GM18498 (cell line): Measurements from ENCODE around the gene HOXA1.

Source experiments
- ATAC-seq: cut with Tn5 transposase; IDR thresholded peaks from one replicate; pipeline ENCODE4 v1.9.1; 2021; ENCODE audit warnings: mild to moderate bottlenecking, moderate library complexity; ENCODE audit not compliant: unreplicated experiment

The HOXA1 gene

DNA sequence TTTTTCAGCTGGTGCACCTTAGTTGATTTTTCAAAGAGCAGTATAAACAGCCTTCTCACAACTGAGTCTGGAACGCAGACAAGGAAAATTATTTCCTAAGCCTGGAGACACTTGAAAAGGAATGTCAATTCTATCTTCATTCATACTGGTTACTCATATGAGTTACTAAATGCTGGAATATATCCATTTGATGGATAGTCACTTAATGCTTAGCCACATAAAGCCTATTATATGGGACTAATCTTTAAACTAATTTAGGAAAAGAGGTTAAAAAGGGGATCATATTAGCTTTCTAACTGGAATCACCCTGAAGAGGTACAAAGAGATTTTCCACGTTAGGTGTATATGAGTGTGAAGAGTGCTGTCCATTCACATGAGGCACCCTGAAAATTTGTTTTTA is 36.4 kb upstream of the HOXA1 start:
- ATAC-seq: no peak

GRCh38 chr7:27131390-27131819 is 35.6 kb upstream of the HOXA1 start:
- ATAC-seq: no peak

DNA sequence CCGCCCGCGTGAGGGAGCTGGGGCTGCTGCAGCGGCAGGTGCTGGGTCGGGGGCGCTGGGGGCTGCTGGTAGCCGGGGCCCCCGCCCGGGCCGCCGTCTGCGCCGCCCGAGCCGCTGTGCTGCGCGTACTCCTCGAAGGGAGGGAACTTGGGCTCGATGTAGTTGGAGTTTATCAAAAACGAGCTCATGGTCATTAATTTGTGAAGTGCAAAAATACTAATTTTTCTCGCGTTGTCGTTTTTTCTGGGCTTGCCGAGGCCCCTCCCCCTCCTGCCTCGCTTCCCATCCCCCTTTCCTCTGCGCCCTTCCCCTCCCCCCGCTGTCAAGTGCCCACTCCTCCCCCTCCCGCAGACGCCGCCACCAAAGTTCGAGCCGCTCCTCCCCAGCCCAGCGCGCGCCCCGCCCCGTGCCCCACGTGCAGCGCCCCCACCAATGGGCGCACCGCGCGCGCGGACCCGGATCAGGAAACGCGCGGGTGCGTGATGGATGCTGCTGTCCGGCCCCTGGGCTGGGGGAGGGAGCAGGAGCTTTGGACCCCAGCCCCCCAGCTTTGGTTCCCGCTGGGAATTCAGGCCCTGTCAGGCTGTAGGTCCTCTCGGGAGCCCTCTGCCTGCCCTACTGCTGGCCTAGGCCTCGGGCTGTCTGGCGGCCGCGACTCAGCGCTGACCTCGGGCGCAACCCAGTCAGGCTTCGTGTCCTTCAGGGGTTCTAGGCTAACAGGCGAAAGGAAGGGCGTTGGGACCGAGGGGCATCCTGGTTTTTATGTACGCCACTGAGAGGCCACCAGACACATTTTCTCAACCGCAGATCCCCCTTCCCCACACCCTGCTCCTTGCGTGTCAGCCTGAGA is 35.0 kb upstream of the HOXA1 start, which contains the start of gene HOXA4:
TSS of gene HOXA4 (minus strand) at position 218 of the 850 bp plus-strand sequence. CDS start at position 194, 24 bp downstream.
- peak; percentile 85 for ATAC-seq

DNA sequence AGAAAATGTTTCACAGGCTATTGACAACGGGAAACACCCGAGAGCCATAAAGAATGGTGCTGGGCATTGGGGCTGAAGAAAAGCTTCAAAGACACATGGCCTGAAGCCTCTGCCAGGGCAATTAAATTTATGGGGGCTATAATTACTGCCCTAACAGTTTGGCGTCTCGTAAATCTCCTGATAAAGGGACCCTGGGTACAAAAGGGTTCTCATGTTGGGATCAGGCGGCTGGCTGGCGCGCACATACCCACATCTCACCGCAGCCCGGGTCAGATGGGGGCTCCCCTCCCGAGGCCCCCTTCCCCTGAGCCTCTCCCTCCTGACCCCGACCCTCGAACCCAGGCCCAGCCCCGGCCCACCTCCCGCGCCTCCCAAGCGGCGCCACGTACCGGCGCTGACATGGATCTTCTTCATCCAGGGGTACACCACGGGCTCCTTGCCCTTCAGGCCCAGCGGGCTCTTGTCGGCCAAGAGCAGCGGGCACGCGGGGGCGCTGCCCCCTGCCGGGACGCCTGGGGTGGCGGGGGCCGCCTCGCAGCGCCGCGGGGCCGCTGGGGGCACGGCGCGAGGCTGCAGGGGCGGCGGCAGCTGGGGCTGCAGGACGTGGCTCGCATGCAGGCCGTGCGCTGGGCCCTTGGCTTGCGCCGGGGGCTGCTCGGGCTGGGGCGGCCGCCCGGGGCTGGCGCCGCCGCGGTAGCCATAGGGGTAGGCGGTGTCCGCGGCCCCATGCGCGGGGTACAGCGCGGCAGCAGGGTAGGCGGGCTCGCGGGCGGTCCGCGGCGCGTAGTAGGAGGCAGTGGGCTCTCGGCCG is 34.1 kb upstream of the HOXA1 start:
- peak; percentile 23 for ATAC-seq

DNA sequence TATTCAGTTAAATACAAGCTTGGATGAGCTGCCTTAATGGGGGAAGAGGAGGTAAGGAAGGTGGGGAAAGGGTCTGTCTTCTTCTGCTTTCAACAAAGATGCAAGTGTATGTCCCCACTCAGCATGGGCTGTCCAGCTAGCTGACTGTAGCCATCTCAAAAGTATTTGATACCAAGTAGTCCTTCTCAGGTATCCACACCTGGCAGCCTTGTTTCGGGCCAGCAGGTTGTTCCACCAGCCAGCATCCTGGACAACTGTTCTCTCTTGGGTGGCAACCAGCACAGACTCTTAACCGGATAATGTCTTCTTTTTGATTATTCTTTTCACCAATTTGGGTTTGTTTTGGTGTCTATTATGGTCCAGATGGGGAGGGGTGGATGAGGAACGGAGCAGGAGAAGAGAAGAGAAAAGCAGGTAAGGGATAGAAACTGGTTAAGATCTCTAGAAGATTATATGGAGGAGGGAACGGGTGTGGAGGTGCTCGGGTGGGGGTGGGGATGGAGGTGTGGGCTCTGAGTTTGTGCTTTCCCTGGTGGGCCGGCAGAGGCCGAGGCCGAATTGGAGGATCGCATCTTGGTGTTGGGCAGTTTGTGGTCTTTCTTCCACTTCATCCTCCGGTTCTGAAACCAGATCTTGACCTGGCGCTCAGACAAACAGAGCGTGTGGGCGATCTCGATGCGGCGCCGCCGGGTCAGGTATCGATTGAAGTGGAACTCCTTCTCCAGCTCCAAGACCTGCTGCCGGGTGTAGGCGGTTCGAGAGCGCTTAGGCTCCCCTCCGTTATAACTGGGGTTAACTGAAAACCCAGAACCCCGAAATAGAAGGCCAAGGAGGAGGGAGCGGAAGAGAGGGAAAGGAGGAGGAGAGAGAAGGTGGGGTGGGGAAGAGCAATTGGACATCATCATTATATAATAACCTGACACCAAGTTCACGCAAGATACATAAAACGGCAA is 33.3 kb upstream of the HOXA1 start:
- no peak for ATAC-seq

DNA sequence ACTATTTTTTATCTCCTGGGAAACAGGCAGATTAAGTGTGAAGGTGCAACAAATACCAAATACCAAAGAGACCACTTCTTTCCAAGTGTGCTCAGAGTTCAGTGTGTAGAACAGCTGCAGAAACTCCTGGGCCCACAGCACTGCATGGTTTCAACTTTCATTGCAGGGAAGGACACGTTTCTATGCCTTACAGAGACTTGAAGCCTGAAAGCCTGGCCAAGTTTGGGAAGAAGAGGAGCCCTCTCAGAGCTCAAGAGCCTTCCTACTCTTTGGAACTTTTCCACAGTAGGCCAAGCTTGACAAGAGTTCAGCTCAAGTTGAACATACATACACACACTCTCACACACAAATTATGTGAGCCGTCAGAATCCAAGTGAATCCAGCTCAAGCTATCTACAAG is 32.2 kb upstream of the HOXA1 start:
- no peak for ATAC-seq

- no peak for ATAC-seq
These were observed 31.0 kb upstream of the HOXA1 start for GRCh38 chr7:27126596-27127327.

GRCh38 chr7:27125986-27126394 is 30.2 kb upstream of the HOXA1 start:
- ATAC-seq: no peak

GRCh38 chr7:27124902-27125689 is 29.3 kb upstream of the HOXA1 start:
- ATAC-seq: no peak

GRCh38 chr7:27124096-27124901 is 28.5 kb upstream of the HOXA1 start:
- ATAC-seq: no peak

GRCh38 chr7:27123477-27124053 is 27.8 kb upstream of the HOXA1 start:
- ATAC-seq: no peak

DNA sequence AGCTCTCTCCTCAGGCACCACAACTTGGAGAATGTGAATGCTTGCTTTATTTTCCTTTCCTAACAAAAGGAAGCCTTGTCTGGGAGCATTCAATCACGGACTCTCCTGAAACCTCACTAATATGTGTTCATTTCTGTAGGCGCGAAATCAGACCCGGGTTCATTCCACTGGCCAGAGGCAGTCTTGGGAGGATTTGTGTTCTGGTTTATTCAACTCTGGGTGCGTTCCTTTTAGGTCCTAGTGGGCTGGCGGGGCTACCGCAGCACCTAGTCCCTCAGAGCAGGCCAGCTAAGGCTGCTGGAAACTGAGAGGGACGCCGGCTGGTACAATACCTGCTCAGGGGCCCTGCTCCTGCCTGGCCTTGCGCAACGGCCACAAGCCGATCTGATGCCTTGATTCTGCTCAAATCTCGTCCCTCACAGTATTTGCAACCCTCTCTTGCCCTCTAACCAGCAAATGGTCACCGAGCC is 27.2 kb upstream of the HOXA1 start:
- ATAC-seq: no peak

DNA sequence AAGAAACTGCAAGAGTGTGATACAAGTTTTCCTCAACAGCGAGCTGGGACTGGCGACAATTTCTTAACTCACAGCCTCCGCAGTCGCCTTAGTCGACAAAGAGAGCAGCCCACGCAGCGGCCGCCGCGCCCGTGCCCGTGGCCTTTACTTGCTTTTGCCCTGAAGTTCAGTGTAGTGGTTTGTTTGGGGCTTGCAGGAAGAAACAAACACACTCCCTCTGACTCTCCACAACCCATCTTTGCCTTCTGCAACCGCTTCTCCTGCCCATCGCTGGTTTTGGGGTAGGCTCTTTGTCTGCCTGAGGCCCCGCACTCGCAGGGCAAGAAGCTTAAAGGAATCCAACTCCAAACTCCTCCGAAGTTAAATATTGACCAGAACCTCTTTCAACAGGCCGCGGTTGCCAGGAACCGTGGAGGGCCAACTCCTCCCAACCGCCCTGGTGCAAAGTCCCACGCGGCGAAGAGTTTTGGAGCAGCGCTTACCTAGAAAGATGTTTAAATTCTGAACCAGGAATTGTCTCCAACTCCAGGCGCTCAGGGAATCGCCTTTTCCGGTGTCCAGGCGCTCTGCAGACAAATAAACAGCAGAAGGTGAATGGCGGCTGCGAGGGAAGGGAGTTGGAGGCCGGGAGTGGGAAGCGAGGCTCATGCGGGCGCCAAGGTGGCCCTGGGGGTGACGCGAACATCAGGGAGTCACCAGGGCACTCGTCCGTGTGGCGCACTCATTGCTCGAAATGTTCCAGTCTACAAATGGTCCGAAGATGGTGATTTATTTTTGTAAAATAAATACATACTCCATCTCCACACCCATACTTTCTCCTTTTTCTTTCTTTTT is 26.5 kb upstream of the HOXA1 start:
- ATAC-seq: no peak

GRCh38 chr7:27121684-27122076 is 25.9 kb upstream of the HOXA1 start:
- no peak for ATAC-seq

GRCh38 chr7:27119412-27119911 is 23.7 kb upstream of the HOXA1 start:
- ATAC-seq: no peak

DNA sequence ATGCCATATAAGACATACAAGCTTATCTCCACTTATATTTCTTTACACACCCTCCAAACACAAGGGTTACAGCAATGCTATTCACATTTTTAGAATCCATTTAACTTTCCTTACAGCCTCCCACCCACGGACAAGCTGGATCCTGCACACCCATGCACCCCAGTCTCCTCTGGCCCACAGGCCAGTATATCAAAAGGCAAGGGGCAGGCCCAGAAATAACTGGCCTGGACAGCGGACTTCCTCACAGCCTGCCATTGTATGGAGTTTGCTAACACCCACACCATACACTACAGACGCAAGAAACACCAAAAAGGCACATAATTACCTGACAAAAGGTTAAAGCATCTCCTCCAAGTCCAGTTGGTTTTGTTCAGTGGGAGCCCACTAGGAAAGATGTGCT is 22.8 kb upstream of the HOXA1 start:
- no peak for ATAC-seq
